H9 (cell line): ENCODE data around the gene PTPRN2. TPM values are rescaled to one million over a fixed set of nuclear protein-coding genes. Genes with fewer than 3 reads are reported as not detected.

Experiments
- DNase-seq: peaks from one replicate; pipeline ENCODE4 v3.0.0-alpha.2; 2017
- H2AFZ ChIP-seq: one replicate; pipeline ENCODE4 v1.6.1; 2013; ENCODE audit warnings: mild to moderate bottlenecking, low read length, control low read depth, moderate library complexity
- H2AK5ac ChIP-seq: 2 replicates; pipeline ENCODE4 v1.6.1; 2013; ENCODE audit warnings: low read length, control low read depth, mixed read lengths; ENCODE audit not compliant: insufficient read length
- H2BK120ac ChIP-seq: one replicate; pipeline ENCODE4 v1.6.1; 2013; ENCODE audit warnings: low read depth, mild to moderate bottlenecking, low read length, control low read depth, inconsistent platforms; ENCODE audit not compliant: poor library complexity, severe bottlenecking
- H2BK12ac ChIP-seq: 2 replicates; pipeline ENCODE4 v1.6.1; 2013; ENCODE audit warnings: low read length, control low read depth, mixed read lengths, low read depth; ENCODE audit not compliant: insufficient read length
- H2BK15ac ChIP-seq: 2 replicates; pipeline ENCODE4 v1.6.1; 2013; ENCODE audit warnings: low read depth, low read length, control low read depth
- H2BK20ac ChIP-seq: one replicate; pipeline ENCODE4 v1.6.1; 2013; ENCODE audit warnings: low read depth, mild to moderate bottlenecking, low read length, control low read depth, inconsistent platforms; ENCODE audit not compliant: poor library complexity, severe bottlenecking
- H2BK5ac ChIP-seq: 2 replicates; pipeline ENCODE4 v1.6.1; 2013; ENCODE audit warnings: low read length, control low read depth, mixed read lengths; ENCODE audit not compliant: insufficient read length
- H3K14ac ChIP-seq: 2 replicates; pipeline ENCODE4 v1.6.1; 2013; ENCODE audit warnings: low read length, control low read depth; ENCODE audit not compliant: insufficient read depth
- H3K18ac ChIP-seq: 2 replicates; pipeline ENCODE4 v1.6.1; 2013; ENCODE audit warnings: low read depth, mild to moderate bottlenecking, mixed read lengths, low read length, control low read depth; ENCODE audit not compliant: insufficient read length
- H3K23ac ChIP-seq: 2 replicates; pipeline ENCODE4 v1.6.1; 2013; ENCODE audit warnings: low read length, control low read depth, mixed read lengths, low read depth; ENCODE audit not compliant: insufficient read length
- H3K23me2 ChIP-seq: 2 replicates; pipeline ENCODE4 v1.6.1; 2013; ENCODE audit warnings: low read depth, mild to moderate bottlenecking, mixed read lengths, low read length, control low read depth; ENCODE audit not compliant: insufficient read length, poor library complexity, severe bottlenecking
- H3K27ac ChIP-seq: 2 replicates; pipeline ENCODE4 v1.5.1; 2013; ENCODE audit warnings: low read length, control low read depth, mixed read lengths, low read depth; ENCODE audit not compliant: insufficient read length
- H3K27me3 ChIP-seq: 2 replicates; pipeline ENCODE4 v1.6.1; 2013; ENCODE audit warnings: low read length, control low read depth, inconsistent platforms; ENCODE audit not compliant: insufficient read depth
- H3K4ac ChIP-seq: 2 replicates; pipeline ENCODE4 v1.6.1; 2013; ENCODE audit warnings: low read depth, mild to moderate bottlenecking, control low read depth, inconsistent platforms, low read length, moderate library complexity
- H3K4me1 ChIP-seq: 2 replicates; pipeline ENCODE4 v1.6.1; 2013; ENCODE audit warnings: low read length, control low read depth, inconsistent platforms; ENCODE audit not compliant: insufficient read depth
- H3K4me2 ChIP-seq: 2 replicates; pipeline ENCODE4 v1.6.1; 2013; ENCODE audit warnings: low read length, control low read depth, mixed read lengths; ENCODE audit not compliant: insufficient read length, insufficient read depth
- H3K56ac ChIP-seq: 2 replicates; pipeline ENCODE4 v1.6.1; 2013; ENCODE audit warnings: low read depth, mild to moderate bottlenecking, mixed read lengths, low read length, control low read depth; ENCODE audit not compliant: insufficient read length
- H3K79me1 ChIP-seq: 2 replicates; pipeline ENCODE4 v1.6.1; 2013; ENCODE audit warnings: low read depth, mild to moderate bottlenecking, moderate library complexity, low read length, control low read depth, inconsistent platforms; ENCODE audit not compliant: insufficient read depth, poor library complexity, severe bottlenecking
- H3K79me2 ChIP-seq: 2 replicates; pipeline ENCODE4 v1.6.1; 2013; ENCODE audit warnings: low read length, control low read depth, inconsistent platforms; ENCODE audit not compliant: insufficient read depth
- H3K9ac ChIP-seq: 2 replicates; pipeline ENCODE4 v1.6.1; 2013; ENCODE audit warnings: low read length, control low read depth, mixed read lengths; ENCODE audit not compliant: insufficient read length; ENCODE audit errors: extremely low read depth
- H3K9me3 ChIP-seq: one replicate; pipeline ENCODE4 v1.6.1; 2013; ENCODE audit warnings: low read depth, low read length, inconsistent platforms; ENCODE audit not compliant: control insufficient read depth
- H3T11ph ChIP-seq: one replicate; pipeline ENCODE4 v1.6.1; 2013; ENCODE audit warnings: mild to moderate bottlenecking, low read length, control low read depth, inconsistent platforms
- H4K20me1 ChIP-seq: one replicate; pipeline ENCODE4 v1.6.1; 2013; ENCODE audit not compliant: control insufficient read depth, insufficient read length, insufficient read depth
- H4K5ac ChIP-seq: 2 replicates; pipeline ENCODE4 v1.6.1; 2013; ENCODE audit warnings: low read depth, mild to moderate bottlenecking, mixed read lengths, low read length, control low read depth; ENCODE audit not compliant: insufficient read length
- H4K8ac ChIP-seq: replicated peaks from 2 replicates; pipeline ENCODE4 v1.6.1; 2013; ENCODE audit warnings: low read length, control low read depth, mixed read lengths, low read depth; ENCODE audit not compliant: insufficient read length
- H4K91ac ChIP-seq: 2 replicates; pipeline ENCODE4 v1.6.1; 2013; ENCODE audit warnings: low read depth, mild to moderate bottlenecking, moderate library complexity, mixed read lengths, low read length, control low read depth; ENCODE audit not compliant: insufficient read length
- H3K27ac Mint-ChIP-seq, 3 experiments: 2 replicates in 2 of 3; 3 replicates in 1 of 3; pipeline ENCODE4 v1.8.0; 2020 to 2021; ENCODE audit warnings: mixed read lengths in 3 of 3, mild to moderate bottlenecking in 1 of 3, moderate library complexity in 1 of 3
- H3K27me3 Mint-ChIP-seq: 2 replicates; pipeline ENCODE4 v1.8.0; 2021; ENCODE audit warnings: low read depth, mild to moderate bottlenecking, moderate library complexity, mixed read lengths
- H3K36me3 Mint-ChIP-seq, 3 experiments: 2 replicates in 2 of 3; 3 replicates in 1 of 3; pipeline ENCODE4 v1.8.0; 2020 to 2021; ENCODE audit warnings: low read depth in 3 of 3, mixed read lengths in 3 of 3; ENCODE audit not compliant: insufficient read depth in 1 of 3
- H3K4me1 Mint-ChIP-seq, 2 experiments: 2 replicates each; pipeline ENCODE4 v1.8.0; 2020; ENCODE audit warnings: mixed read lengths in 2 of 2
- H3K4me3 Mint-ChIP-seq, 2 experiments: 2 replicates in 1 of 2; 3 replicates in 1 of 2; pipeline ENCODE4 v1.8.0; 2020 to 2021; ENCODE audit warnings: mild to moderate bottlenecking in 2 of 2, mixed read lengths in 2 of 2, moderate library complexity in 1 of 2
- H3K9me3 Mint-ChIP-seq, 2 experiments: 2 replicates in 1 of 2; 3 replicates in 1 of 2; pipeline ENCODE4 v1.8.0; 2020; ENCODE audit warnings: mild to moderate bottlenecking in 2 of 2, mixed read lengths in 2 of 2, moderate library complexity in 1 of 2
- CTCF ChIP-seq: fragments of 200-600 bp; sonication (generic); conservative IDR thresholded peaks from 3 replicates; pipeline ENCODE4 v1.8.0; 2021; ENCODE audit warnings: antibody characterized with exemption, mild to moderate bottlenecking
- WGBS: extraction: QIAGEN DNeasy Blood & Tissue Kit; methylation state at CpG from one replicate; pipeline ENCODE4 v1.1.7; 2013; ENCODE audit warnings: missing lambda C conversion rate, low lambda C conversion rate, mixed read lengths; ENCODE audit not compliant: insufficient read length; ENCODE audit errors: extremely low coverage; 5-methylcytosine and 5-hydroxymethylcytosine counted together
- total RNA-seq: library from RNA; stranded (reverse); gene quantifications from 2 replicates; pipeline ENCODE4 v1.2.1, GENCODE V29; 2021

PTPRN2 gene
- total RNA-seq, 1 experiment from 2014 or later: 5.2 TPM

GRCh38 chr7:157886266-157886665 lies 701.4 kb downstream of the PTPRN2 start:
- H3K27me3 Mint-ChIP-seq: peaks cover 6% of the 10 kb centered on the region
- H3T11ph ChIP-seq: no peak overlapping the region
- no CpG with 5 or more reads among the region's 9 CpGs for WGBS
- H3K18ac ChIP-seq: no peak overlapping the region
- H4K20me1 ChIP-seq: no peaks in the 10 kb centered on the region
- no peak for TF ChIP-seq CTCF
- peaks cover 0 to 7% of the 10 kb centered on the region in 2 experiments; a peak in 3 of 4 replicates for H3K4me1 Mint-ChIP-seq
- no peak overlapping the region for H2BK120ac ChIP-seq
- H2BK12ac ChIP-seq: no peak overlapping the region
- H3K23me2 ChIP-seq: no peaks in the 10 kb centered on the region
- no peak overlapping the region for H3K23ac ChIP-seq
- no peak overlapping the region for H3K56ac ChIP-seq
- H3K14ac ChIP-seq: no peak overlapping the region
- no peak overlapping the region for H2BK5ac ChIP-seq
- H4K5ac ChIP-seq: no peak overlapping the region
- no peak overlapping the region for H3K9ac ChIP-seq
- no peak overlapping the region for H2AK5ac ChIP-seq
- peaks cover 4 to 12% (median 11%) of the 10 kb centered on the region in 3 experiments for H3K36me3 Mint-ChIP-seq
- no peak overlapping the region for H3K27ac Mint-ChIP-seq
- DNase-seq: no peak
- no peaks in the 10 kb centered on the region for H3K79me1 ChIP-seq
- H3K27me3 ChIP-seq: no peaks in the 10 kb centered on the region
- H2BK15ac ChIP-seq: no peak overlapping the region
- H3K4me3 Mint-ChIP-seq: no peak overlapping the region
- peaks cover 11 to 12% of the 10 kb centered on the region in 2 experiments for H3K9me3 Mint-ChIP-seq
- no peak overlapping the region for H3K4ac ChIP-seq
- no peak overlapping the region for H4K8ac ChIP-seq
- H2BK20ac ChIP-seq: no peak overlapping the region
- no peak overlapping the region for H4K91ac ChIP-seq
- H3K9me3 ChIP-seq: peaks cover 14% of the 10 kb centered on the region
- no peak overlapping the region for H2AFZ ChIP-seq
- H3K27ac ChIP-seq: no peak overlapping the region
- H3K4me2 ChIP-seq: no peak overlapping the region
- H3K4me1 ChIP-seq: no peaks in the 10 kb centered on the region
- H3K79me2 ChIP-seq: no peaks in the 10 kb centered on the region
